Activated CD4-positive, alpha-beta T cell treated with anti-CD3 and anti-CD28 coated beads, Interleukin-2, amount 50 U/mL, for 24 hours (primary cell): Measurements from ENCODE around the gene FNIP1.
"Not testable (repeated sequence)": the region's sequence is repeated elsewhere in the genome, so short reads cannot be mapped to it uniquely, and the experiment has no call there.

Experiments
- DNase-seq, 2 donors: peaks; one replicate each; pipeline ENCODE4 v3.0.0-alpha.2; 2020; ENCODE audit warnings: low read depth in 1 of 2, low spot score in 1 of 2

FNIP1 gene

GRCh38 chr5:131685516-131686171 lies 111.2 kb downstream of the FNIP1 start:
- DNase-seq: no peak

DNA sequence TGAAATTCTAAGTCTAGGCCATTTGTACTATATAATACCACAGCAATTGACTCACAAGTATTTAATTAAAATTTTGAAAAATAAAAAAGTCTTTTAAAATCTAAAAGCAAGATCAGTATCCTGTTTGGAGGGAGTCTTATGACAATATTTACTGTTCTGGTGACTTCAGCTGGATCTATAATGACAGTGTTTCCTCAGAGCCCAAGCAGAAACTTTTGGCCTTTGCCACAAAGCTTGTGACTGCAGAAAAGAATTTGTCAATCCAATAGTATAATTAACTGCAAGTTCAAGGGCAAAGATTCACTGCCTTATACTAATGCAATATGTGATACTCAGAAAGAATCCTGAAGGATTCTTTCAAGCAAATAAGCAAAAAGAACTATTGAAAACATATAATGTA lies 112.2 kb downstream of the FNIP1 start:
- no peak for DNase-seq

- DNase-seq: no peak
Measured at GRCh38 chr5:131684051-131684450, 112.8 kb downstream of the FNIP1 start.

- no peak for DNase-seq
Measured at GRCh38 chr5:131682826-131683225, 114.0 kb downstream of the FNIP1 start.

DNA sequence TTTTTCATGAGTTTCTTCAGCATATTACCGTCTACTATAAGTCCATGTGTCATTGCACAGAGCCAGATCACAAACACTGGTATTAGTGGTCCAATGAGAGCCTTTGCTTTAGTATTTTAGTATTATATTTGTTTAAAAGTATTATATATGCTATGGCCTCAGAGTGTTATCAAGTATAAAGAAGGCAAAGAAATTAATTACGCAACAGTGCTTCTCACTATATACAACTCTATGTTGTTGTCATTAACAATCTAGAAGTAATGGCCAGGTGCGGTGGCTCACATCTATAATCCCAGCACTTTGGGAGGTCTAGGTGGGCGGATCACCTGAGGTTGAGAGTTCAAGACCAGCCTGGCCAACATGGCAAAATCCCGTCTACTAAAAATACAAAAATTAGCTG lies 114.6 kb downstream of the FNIP1 start:
- DNase-seq: no peak

DNA sequence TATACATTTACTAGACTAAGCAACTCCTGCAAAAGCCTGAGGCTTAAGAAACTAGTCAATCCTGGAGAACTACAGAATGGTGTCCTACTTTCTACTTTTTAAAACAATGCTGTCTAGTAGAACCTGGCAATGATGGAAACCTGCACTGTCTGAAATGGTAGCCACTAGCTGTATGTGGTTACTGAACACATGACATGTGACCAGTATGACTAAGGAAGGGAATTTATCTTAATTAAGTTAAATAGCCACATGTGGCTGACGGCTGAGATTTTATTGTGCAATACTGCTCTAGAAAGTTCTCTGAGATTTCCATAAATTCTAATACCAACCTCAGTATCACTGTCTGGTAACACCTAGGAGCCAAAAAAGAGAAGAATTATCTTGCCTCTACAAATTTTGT lies 116.9 kb downstream of the FNIP1 start:
- no peak for DNase-seq

GRCh38 chr5:131678273-131678672 lies 118.5 kb downstream of the FNIP1 start:
- not testable (repeated sequence) for DNase-seq

DNA sequence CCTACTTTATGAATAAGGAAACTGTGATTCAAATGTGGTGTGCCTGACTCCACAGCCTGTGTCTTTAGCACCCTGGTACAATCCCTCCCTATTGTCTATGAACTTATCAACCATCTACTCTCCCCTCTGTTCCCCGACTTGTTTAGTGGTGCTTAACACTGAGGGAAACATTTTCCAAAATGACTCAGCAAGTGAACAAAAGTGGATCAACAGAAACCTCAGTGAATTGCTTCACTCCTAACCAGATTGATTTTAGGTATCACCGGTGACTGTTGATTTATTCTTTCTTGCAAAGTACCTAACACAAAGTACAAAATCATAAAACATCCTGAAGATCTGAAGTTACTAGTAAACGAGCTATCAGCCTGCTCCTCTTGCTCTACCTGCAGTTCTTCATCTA lies 119.7 kb downstream of the FNIP1 start:
- no peak for DNase-seq

- DNase-seq: no peak
Measured at GRCh38 chr5:131672776-131673175, 124.0 kb downstream of the FNIP1 start.

GRCh38 chr5:131671994-131672655 lies 124.7 kb downstream of the FNIP1 start:
- DNase-seq: no peak

GRCh38 chr5:131671409-131671808 lies 125.4 kb downstream of the FNIP1 start:
- no peak for DNase-seq

GRCh38 chr5:131664929-131665328 lies 131.9 kb downstream of the FNIP1 start:
- DNase-seq: no peak

- DNase-seq: no peak
Measured at GRCh38 chr5:131661933-131662332, 134.9 kb downstream of the FNIP1 start.

GRCh38 chr5:131659841-131660240 lies 137.0 kb downstream of the FNIP1 start:
- no peak for DNase-seq

DNA sequence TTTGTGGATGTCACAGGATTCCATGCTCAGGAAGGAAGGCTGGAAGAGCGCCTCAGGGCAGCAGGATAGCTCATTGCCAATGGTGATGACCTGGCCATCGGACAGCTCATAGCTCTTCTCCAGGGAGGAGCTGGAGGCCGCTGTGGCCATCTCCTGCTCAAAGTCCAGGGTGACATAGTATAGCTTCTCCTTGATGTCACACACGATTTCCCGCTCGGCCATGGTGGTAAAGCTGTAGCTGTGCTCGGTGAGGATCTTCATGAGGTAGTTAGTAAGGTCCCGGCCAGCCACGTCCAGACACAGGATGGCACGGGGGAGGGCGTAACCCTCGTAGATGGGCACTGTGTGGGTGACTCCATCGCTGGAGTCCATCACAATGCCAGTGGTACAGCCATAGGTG lies 137.5 kb downstream of the FNIP1 start:
- no peak for DNase-seq

GRCh38 chr5:131654776-131655175 lies 142.0 kb downstream of the FNIP1 start:
- DNase-seq: no peak

GRCh38 chr5:131654309-131654708 lies 142.5 kb downstream of the FNIP1 start:
- no peak for DNase-seq

- DNase-seq: no peak
Measured at GRCh38 chr5:131649161-131649560, 147.7 kb downstream of the FNIP1 start.

DNA sequence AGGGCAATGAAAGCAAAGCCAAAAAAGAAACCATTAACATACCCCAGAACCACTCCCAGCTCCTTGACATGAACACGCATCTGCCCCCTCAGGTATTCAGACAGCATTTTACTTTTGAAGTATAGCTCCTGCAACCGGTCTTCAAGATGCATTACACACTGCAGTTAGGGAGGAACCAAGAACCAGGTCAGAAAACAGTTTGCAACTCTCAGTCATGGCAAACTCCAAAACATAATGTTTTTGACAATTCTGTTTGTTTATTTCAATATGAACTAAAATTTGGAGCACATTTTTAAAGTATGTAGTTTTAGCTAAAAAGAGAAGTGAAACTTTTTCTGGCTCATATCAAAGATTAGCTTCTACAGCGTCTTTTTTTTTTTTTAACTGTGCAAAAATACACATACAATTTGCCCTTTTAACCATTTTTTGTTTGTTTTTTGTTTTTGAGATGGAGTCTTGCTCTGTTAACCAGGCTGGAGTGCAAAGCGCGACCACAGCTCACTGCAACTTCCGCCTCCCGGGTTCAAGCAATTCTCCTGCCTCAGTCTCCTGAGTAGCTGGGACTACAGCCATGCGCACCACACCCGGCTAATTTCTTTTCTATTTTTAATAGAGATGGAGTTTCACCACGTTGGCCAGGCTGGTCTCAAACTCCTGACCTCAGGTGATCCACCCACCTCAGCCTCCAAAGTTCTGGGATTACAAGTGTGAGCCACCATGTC lies 149.6 kb downstream of the FNIP1 start:
- DNase-seq: no peak

DNA sequence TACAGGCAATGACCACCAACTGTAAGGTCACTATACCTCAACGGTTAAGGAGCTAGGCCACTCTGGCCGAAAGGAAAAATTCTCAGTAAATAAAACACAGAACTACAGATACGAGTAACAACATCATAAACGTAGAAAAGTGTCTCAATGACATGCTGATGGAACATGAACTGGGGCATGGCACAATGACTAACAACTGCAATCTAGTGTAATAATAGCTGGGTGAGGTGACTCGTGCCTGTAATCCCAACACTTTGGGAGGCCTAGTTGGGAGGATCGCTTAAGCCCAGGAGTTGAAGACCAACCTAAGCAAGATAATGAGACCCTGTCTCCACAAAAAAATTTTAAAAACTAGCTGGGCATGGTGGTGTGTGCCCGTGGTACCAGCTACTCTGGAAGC lies 152.0 kb downstream of the FNIP1 start:
- DNase-seq: no peak

DNA sequence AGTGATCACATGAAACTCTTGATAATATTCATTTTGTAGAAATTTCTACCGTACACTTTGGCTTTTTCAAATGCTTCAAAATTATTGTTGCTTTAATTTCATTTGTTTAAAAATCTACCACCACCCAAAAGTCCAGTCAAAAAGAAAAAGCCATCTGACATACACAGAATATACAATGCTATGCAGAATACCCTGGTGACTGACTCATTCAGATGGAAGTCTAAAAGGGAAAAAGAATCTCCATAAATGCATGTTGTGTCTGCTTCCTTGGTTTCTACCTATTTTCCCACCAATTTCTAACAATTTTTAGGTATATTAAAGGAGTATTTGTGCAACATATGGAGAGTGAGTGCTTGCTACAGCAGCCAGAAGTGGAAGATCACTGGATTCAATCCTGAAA lies 152.4 kb downstream of the FNIP1 start:
- DNase-seq: no peak

DNA sequence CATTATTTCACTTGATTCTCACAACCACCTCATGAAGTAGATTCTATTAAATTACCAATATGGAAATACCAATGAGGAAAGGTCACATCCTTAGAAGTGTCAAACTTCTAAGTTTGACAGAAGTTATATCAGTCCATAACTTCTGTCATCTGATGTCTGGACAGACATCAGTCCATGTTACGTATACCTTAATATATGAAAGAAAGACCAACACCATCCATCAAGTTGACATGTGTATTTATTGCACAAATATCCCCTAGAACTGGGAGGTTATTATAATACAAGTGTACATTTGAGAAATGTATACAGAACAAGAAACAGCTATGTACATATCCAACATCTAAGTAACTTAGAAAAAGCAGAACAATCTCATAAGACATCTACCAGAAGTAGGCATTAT lies 155.3 kb downstream of the FNIP1 start:
- no peak for DNase-seq
